ENCODE results near the gene SOBP. TPM values are rescaled to one million over a fixed set of nuclear protein-coding genes. Genes with fewer than 3 reads are reported as not detected.

SOBP gene
- not detected in 3 replicates for polyA plus RNA-seq
- polyA plus RNA-seq (2011; ENCODE audit: low read depth): not detected
- not detected in 2 replicates for polyA plus RNA-seq (2011; cell fraction: cytosol; rRNA removed)
- not detected in 2 replicates for polyA plus RNA-seq (2011; cell fraction: nucleus; rRNA removed)
- not detected in 2 replicates for polyA plus RNA-seq (2012; ENCODE audit: low replicate concordance)
- polyA minus RNA-seq: not detected in 3 replicates
- not detected for polyA minus RNA-seq (2011; cell fraction: cytosol; rRNA and poly(A)+ RNA removed)
- not detected in 2 replicates for polyA minus RNA-seq (2011; cell fraction: nucleus; rRNA and poly(A)+ RNA removed)

- Histone ChIP-seq H3K9me1 (ENCODE audit: control insufficient read depth, extremely low read depth, insufficient read depth, low read length) (no peaks in the 10 kb centered on the region), H3K79me2 (ENCODE audit: control insufficient read depth, insufficient read depth, low read length) (no peaks in the 10 kb centered on the region), H2AFZ (ENCODE audit: control insufficient read depth, low read length) (peak within 1 kb of the TSS; percentile 76), H3K4me3 (ENCODE audit: control insufficient read depth in 2 of 3, extremely low read depth in 1 of 3, insufficient read depth in 2 of 3, low read depth in 1 of 3, low read length in 3 of 3) (peak within 1 kb of the TSS; percentile 13 to 72 (median 69)), H3K27me3 (ENCODE audit: control insufficient read depth, extremely low read depth, insufficient read depth, low read length) (peaks cover 76% of the 10 kb centered on the region), H3K9ac (ENCODE audit: control insufficient read depth, extremely low read depth, insufficient read depth, low read length) (no peak within 1 kb of the TSS), H4K20me1 (ENCODE audit: control insufficient read depth, extremely low read depth, insufficient read depth, low read length) (no peaks in the 10 kb centered on the region), H3K36me3 (ENCODE audit: control insufficient read depth in 2 of 2, extremely low read depth in 1 of 2, insufficient read depth in 2 of 2, low read length in 2 of 2) (no peaks in the 10 kb centered on the region), H3K4me1 (ENCODE audit: control insufficient read depth, extremely low read depth, insufficient read depth, low read length) (peaks cover 7% of the 10 kb centered on the region), H3K9me3 (ENCODE audit: control insufficient read depth, low read depth, low read length) (no peaks in the 10 kb centered on the region), H3K27ac (ENCODE audit: control insufficient read depth, insufficient read depth, low read length) (no peak within 1 kb of the TSS), H3K4me2 (ENCODE audit: control insufficient read depth, extremely low read depth, insufficient read depth, low read depth, low read length) (peak within 1 kb of the TSS; percentile 90)
- DNase-seq (ENCODE audit: low read depth, low spot score) (no peak), FAIRE-seq (no peak)
- no peak for TF ChIP-seq CTCF (optimal IDR thresholded peaks at IDR 0.05 in 1 of 3, IDR thresholded peaks at IDR 0.05 in 1 of 3, conservative IDR thresholded peaks at IDR 0.05 in 1 of 3; ENCODE audit: extremely low read depth in 1 of 3, insufficient read depth in 2 of 3, low read length in 3 of 3)
- no peak for TF ChIP-seq EZH2 (IDR thresholded peaks at IDR 0.05; ENCODE audit: low read length)
- dilution Hi-C loops (cut with MboI; ENCODE audit: extremely low pct_ligation_motif_present, low sequenced_read_pairs): no loop called here
These were observed at the start of gene SOBP for GRCh38 chr6:107489636-107490565. Gene SOBP, plus strand, starts transcription at chr6:107490117. Its CDS starts 500 bp downstream, at chr6:107490617.

- H3K27ac ChIP-seq (ENCODE audit: control insufficient read depth, insufficient read depth, low read length): no peak overlapping the region
- no peaks in the 10 kb centered on the region for H3K27me3 ChIP-seq (ENCODE audit: control insufficient read depth, extremely low read depth, insufficient read depth, low read length)
- H2AFZ ChIP-seq (ENCODE audit: control insufficient read depth, low read length): no peak overlapping the region
- FAIRE-seq (no peak), DNase-seq (ENCODE audit: low read depth, low spot score) (no peak)
- no peak for TF ChIP-seq CTCF (optimal IDR thresholded peaks at IDR 0.05 in 1 of 3, IDR thresholded peaks at IDR 0.05 in 1 of 3, conservative IDR thresholded peaks at IDR 0.05 in 1 of 3; ENCODE audit: extremely low read depth in 1 of 3, insufficient read depth in 2 of 3, low read length in 3 of 3)
- TF ChIP-seq EZH2 (IDR thresholded peaks at IDR 0.05; ENCODE audit: low read length): no peak
- H3K9me3 ChIP-seq (ENCODE audit: control insufficient read depth, low read depth, low read length): no peaks in the 10 kb centered on the region
- H3K9ac ChIP-seq (ENCODE audit: control insufficient read depth, extremely low read depth, insufficient read depth, low read length): no peak overlapping the region
- no peaks in the 10 kb centered on the region for H4K20me1 ChIP-seq (ENCODE audit: control insufficient read depth, extremely low read depth, insufficient read depth, low read length)
- no peaks in the 10 kb centered on the region for H3K9me1 ChIP-seq (ENCODE audit: control insufficient read depth, extremely low read depth, insufficient read depth, low read length)
- no peak overlapping the region for H3K4me3 ChIP-seq (ENCODE audit: control insufficient read depth in 2 of 3, extremely low read depth in 1 of 3, insufficient read depth in 2 of 3, low read depth in 1 of 3, low read length in 3 of 3)
- H3K79me2 ChIP-seq (ENCODE audit: control insufficient read depth, insufficient read depth, low read length): no peaks in the 10 kb centered on the region
- no peaks in the 10 kb centered on the region for H3K4me1 ChIP-seq (ENCODE audit: control insufficient read depth, extremely low read depth, insufficient read depth, low read length)
- dilution Hi-C loops (cut with MboI; ENCODE audit: extremely low pct_ligation_motif_present, low sequenced_read_pairs): no loop called here
- no peaks in the 10 kb centered on the region for H3K36me3 ChIP-seq (ENCODE audit: control insufficient read depth in 2 of 2, extremely low read depth in 1 of 2, insufficient read depth in 2 of 2, low read length in 2 of 2)
- H3K4me2 ChIP-seq (ENCODE audit: control insufficient read depth, extremely low read depth, insufficient read depth, low read depth, low read length): no peak overlapping the region
These were observed 49.0 kb upstream of the SOBP start for GRCh38 chr6:107440936-107441335.
